Dendritic cell treated with granulocyte-macrophage colony-stimulating factor and Interleukin-4, amounts not matched to agents 40 ng/mL and 50 ng/mL, for 4 days (primary cell): Measurements from ENCODE around the gene CATSPER3.

Source experiments
- H3K27ac Mint-ChIP-seq: one replicate; pipeline ENCODE4 v1.8.0; 2022; ENCODE audit warnings: mild to moderate bottlenecking, mixed read lengths
- H3K27me3 Mint-ChIP-seq: one replicate; pipeline ENCODE4 v1.8.0; 2022; ENCODE audit warnings: mild to moderate bottlenecking, mixed read lengths
- H3K36me3 Mint-ChIP-seq: one replicate; pipeline ENCODE4 v1.8.0; 2022; ENCODE audit warnings: low read depth, mixed read lengths
- H3K4me1 Mint-ChIP-seq: one replicate; pipeline ENCODE4 v1.8.0; 2022; ENCODE audit warnings: low read depth, mixed read lengths
- H3K4me3 Mint-ChIP-seq: one replicate; pipeline ENCODE4 v1.8.0; 2022; ENCODE audit warnings: mild to moderate bottlenecking, moderate library complexity, mixed read lengths
- H3K9me3 Mint-ChIP-seq: one replicate; pipeline ENCODE4 v1.8.0; 2022; ENCODE audit warnings: mixed read lengths
- intact Hi-C: fragments of 100-400 bp; cut with micrococcal nuclease; formaldehyde crosslinking; loops from one replicate; pipeline ENCODE4 v1.15.0; 2022

CATSPER3 gene

DNA sequence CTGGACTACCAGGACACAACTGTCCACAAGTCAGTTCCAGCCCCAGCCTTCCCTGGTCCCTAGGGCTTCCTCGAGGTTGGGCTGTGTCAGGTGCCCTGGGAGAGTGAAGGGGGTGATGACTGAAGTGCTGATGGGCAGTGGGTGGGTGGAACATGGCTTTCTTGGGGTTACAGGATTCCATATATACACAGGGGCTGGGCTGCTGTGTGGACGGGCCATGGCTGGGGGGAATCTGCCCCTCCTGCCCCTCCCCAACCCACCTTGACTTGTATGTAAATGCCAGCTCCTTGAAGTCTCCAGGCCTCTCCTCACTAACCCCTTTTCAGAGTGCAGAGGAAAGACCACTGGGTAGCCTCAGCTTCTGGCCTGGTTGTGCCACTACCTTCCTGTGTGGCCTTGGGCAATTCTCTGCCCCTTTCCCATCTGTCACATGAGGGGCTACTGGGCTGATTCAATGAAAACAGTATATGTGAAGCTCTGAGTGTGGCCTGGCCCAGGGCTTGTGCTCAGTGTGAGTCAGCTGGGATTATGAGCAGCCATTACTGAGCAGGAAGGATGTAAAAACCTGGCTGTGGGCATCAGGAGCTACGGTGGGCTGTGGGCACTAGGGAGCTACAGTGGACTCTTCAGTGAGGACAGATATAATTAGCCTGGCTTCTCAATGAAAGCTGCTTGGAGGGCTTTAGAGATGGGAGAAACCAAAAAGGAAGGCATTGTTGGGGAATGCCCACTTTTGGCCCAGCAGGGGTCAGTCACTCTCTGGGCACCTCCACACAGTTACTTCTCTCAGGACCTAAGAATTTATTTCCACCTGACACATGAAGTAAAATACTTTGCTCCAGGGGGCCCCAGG lies 43.0 kb downstream of the CATSPER3 start:
- no peaks in the 10 kb centered on the region for H3K9me3 Mint-ChIP-seq
- H3K36me3 Mint-ChIP-seq = no peaks in the 10 kb centered on the region
- intact Hi-C loops = loop anchor here (5.0 kb wide), 1 partner anchor 182 kb away; no protein-coding TSS in a partner anchor
- no peak overlapping the region for H3K4me3 Mint-ChIP-seq
- no peaks in the 10 kb centered on the region for H3K4me1 Mint-ChIP-seq
- H3K27me3 Mint-ChIP-seq = peaks cover 8% of the 10 kb centered on the region
- H3K27ac Mint-ChIP-seq = no peak overlapping the region

- Mint-ChIP-seq H3K4me3 (no peak overlapping the region), H3K27me3 (peaks cover 8% of the 10 kb centered on the region), H3K36me3 (no peaks in the 10 kb centered on the region), H3K4me1 (no peaks in the 10 kb centered on the region), H3K9me3 (no peaks in the 10 kb centered on the region), H3K27ac (no peak overlapping the region)
- intact Hi-C loops = loop anchor here (5.0 kb wide), 1 partner anchor 181 kb away; no protein-coding TSS in a partner anchor
These were observed 43.8 kb downstream of the CATSPER3 start for GRCh38 chr5:135011355-135012032.

DNA sequence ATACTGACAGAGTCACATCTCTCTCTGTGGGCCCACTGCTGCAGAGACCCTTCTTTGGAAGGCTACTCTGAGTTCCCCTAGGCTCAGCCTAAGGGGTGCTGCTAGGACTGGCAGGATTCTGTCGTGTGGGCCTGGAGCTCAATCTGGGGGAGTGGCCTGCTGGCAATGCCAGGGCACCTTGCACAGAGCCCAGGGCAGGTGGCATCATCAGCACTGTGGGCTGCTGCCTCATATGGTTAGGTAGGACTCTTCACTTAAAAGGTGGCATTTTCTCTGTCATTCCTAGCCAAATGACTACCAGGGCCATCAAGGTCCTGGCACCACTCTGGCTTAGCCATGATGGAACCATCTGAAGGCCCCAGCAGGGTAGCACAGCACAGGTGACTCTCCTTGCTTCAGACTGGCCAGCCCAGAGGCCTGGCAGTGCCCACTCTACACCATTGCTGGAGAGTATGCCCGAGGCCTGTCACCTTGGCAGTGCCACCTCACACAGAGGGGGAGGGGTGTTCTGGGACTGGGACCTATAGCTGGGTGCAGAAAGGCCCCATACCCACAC lies 44.4 kb downstream of the CATSPER3 start:
- H3K9me3 Mint-ChIP-seq = no peaks in the 10 kb centered on the region
- intact Hi-C loops = loop anchor here (5.0 kb wide), 1 partner anchor 180 kb away; no protein-coding TSS in a partner anchor
- H3K27me3 Mint-ChIP-seq = peaks cover 12% of the 10 kb centered on the region
- H3K4me3 Mint-ChIP-seq = no peak overlapping the region
- no peaks in the 10 kb centered on the region for H3K4me1 Mint-ChIP-seq
- no peak overlapping the region for H3K27ac Mint-ChIP-seq
- H3K36me3 Mint-ChIP-seq = no peaks in the 10 kb centered on the region

- no peaks in the 10 kb centered on the region for H3K36me3 Mint-ChIP-seq
- H3K27me3 Mint-ChIP-seq = peaks cover 13% of the 10 kb centered on the region
- no peak overlapping the region for H3K4me3 Mint-ChIP-seq
- intact Hi-C loops = loop anchor here (5.0 kb wide), 1 partner anchor 179 kb away; no protein-coding TSS in a partner anchor
- H3K27ac Mint-ChIP-seq = no peak overlapping the region
- H3K9me3 Mint-ChIP-seq = no peaks in the 10 kb centered on the region
- H3K4me1 Mint-ChIP-seq = no peaks in the 10 kb centered on the region
These were observed 45.3 kb downstream of the CATSPER3 start for GRCh38 chr5:135012951-135013391.

GRCh38 chr5:135013445-135013844 lies 45.7 kb downstream of the CATSPER3 start:
- Mint-ChIP-seq H3K4me1 (no peaks in the 10 kb centered on the region), H3K27me3 (peaks cover 16% of the 10 kb centered on the region), H3K27ac (no peak overlapping the region), H3K36me3 (no peaks in the 10 kb centered on the region), H3K4me3 (no peak overlapping the region), H3K9me3 (no peaks in the 10 kb centered on the region)
- intact Hi-C loops = loop anchor here (5.0 kb wide), 1 partner anchor 179 kb away; no protein-coding TSS in a partner anchor

- H3K27ac Mint-ChIP-seq = no peak overlapping the region
- intact Hi-C loops = loop anchor here (5.0 kb wide), 1 partner anchor 178 kb away; no protein-coding TSS in a partner anchor
- H3K4me1 Mint-ChIP-seq = no peaks in the 10 kb centered on the region
- no peaks in the 10 kb centered on the region for H3K36me3 Mint-ChIP-seq
- no peak overlapping the region for H3K4me3 Mint-ChIP-seq
- peaks cover 20% of the 10 kb centered on the region for H3K27me3 Mint-ChIP-seq
- no peaks in the 10 kb centered on the region for H3K9me3 Mint-ChIP-seq
These were observed 46.4 kb downstream of the CATSPER3 start for GRCh38 chr5:135013947-135014570.

GRCh38 chr5:135015942-135016341 lies 48.2 kb downstream of the CATSPER3 start:
- H3K9me3 Mint-ChIP-seq = no peaks in the 10 kb centered on the region
- intact Hi-C loops = no loop called here
- no peak overlapping the region for H3K27ac Mint-ChIP-seq
- H3K36me3 Mint-ChIP-seq = no peaks in the 10 kb centered on the region
- peaks cover 33% of the 10 kb centered on the region for H3K27me3 Mint-ChIP-seq
- no peak overlapping the region for H3K4me3 Mint-ChIP-seq
- no peaks in the 10 kb centered on the region for H3K4me1 Mint-ChIP-seq

DNA sequence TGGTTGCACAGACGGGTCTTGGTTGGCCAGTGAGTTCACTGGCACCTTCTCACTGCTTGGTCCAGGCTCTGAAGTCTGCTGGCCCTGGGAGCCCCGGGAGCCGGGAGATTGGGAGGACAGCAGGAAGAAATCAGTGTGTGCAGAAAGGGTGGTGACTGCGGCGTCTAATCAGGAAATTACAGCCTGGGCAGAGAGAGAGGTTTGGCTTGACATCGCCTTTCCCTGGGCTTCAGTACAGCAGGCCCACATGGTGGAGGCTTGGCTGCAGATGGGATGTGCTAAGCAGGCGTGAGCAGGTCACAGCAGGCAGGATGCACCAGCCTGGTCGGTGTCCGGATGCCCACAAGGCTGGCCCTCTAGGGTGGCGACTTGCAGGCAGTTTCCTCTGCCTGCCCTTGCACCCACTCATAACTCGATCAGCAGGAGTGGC lies 49.2 kb downstream of the CATSPER3 start:
- Mint-ChIP-seq H3K4me1 (no peaks in the 10 kb centered on the region), H3K9me3 (no peaks in the 10 kb centered on the region), H3K27ac (no peak overlapping the region), H3K4me3 (no peak overlapping the region), H3K36me3 (no peaks in the 10 kb centered on the region), H3K27me3 (peaks cover 39% of the 10 kb centered on the region)
- intact Hi-C loops = no loop called here

DNA sequence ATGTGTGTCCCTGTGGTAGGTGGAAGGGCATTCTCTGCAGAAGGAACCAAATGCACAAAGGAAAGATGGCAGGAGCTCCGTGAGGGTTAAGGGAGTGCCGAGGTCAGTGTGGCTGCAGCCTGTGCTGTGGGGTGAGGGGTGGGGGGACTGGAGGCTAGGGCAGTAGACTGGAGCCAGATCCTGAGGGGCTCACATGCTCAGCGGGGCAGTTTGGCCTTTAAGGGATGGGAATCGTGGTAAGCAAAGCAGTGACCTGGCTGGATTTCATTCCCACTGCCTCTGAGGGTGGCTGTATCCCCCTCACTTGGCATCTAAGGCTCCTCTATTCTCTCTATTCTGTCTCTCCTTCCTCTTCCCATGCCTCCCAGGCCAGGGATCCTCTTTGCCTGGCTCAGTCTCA lies 50.8 kb downstream of the CATSPER3 start:
- Mint-ChIP-seq H3K27me3 (peaks cover 49% of the 10 kb centered on the region), H3K36me3 (no peaks in the 10 kb centered on the region), H3K9me3 (no peaks in the 10 kb centered on the region), H3K4me3 (no peak overlapping the region), H3K27ac (no peak overlapping the region), H3K4me1 (no peaks in the 10 kb centered on the region)
- intact Hi-C loops = no loop called here

GRCh38 chr5:135019314-135019713 lies 51.6 kb downstream of the CATSPER3 start:
- peaks cover 51% of the 10 kb centered on the region for H3K27me3 Mint-ChIP-seq
- intact Hi-C loops = no loop called here
- no peaks in the 10 kb centered on the region for H3K4me1 Mint-ChIP-seq
- H3K27ac Mint-ChIP-seq = no peak overlapping the region
- no peaks in the 10 kb centered on the region for H3K9me3 Mint-ChIP-seq
- H3K36me3 Mint-ChIP-seq = no peaks in the 10 kb centered on the region
- no peak overlapping the region for H3K4me3 Mint-ChIP-seq

- Mint-ChIP-seq H3K27ac (no peak overlapping the region), H3K9me3 (no peaks in the 10 kb centered on the region), H3K4me3 (no peak overlapping the region), H3K27me3 (peaks cover 57% of the 10 kb centered on the region), H3K4me1 (no peaks in the 10 kb centered on the region), H3K36me3 (no peaks in the 10 kb centered on the region)
- intact Hi-C loops = no loop called here
These were observed 52.6 kb downstream of the CATSPER3 start for GRCh38 chr5:135020111-135020895.

- peaks cover 84% of the 10 kb centered on the region for H3K27me3 Mint-ChIP-seq
- peaks cover 19% of the 10 kb centered on the region for H3K4me1 Mint-ChIP-seq
- H3K27ac Mint-ChIP-seq = no peak overlapping the region
- no peaks in the 10 kb centered on the region for H3K9me3 Mint-ChIP-seq
- no peak overlapping the region for H3K4me3 Mint-ChIP-seq
- intact Hi-C loops = no loop called here
- H3K36me3 Mint-ChIP-seq = no peaks in the 10 kb centered on the region
These were observed 57.4 kb downstream of the CATSPER3 start for GRCh38 chr5:135024956-135025729.
